ENCODE measurements around the gene HDHD5.

HDHD5 gene

GRCh38 chr22:17158568-17159503 is at the start of gene HDHD5:
Gene HDHD5 (minus strand): TSS chr22:17159277. CDS start chr22:17159251, 26 bp downstream.
- DNase-seq (ENCODE audit: low read depth): peak; percentile 84

- no peak for DNase-seq (ENCODE audit: low read depth)
Observed at GRCh38 chr22:17205432-17205831, 46.4 kb upstream of the HDHD5 start.

- no peak for DNase-seq (ENCODE audit: low read depth)
Observed at GRCh38 chr22:17201285-17201945, 42.3 kb upstream of the HDHD5 start.

- no peak for DNase-seq (ENCODE audit: low read depth)
Observed at GRCh38 chr22:17199003-17199731, 40.1 kb upstream of the HDHD5 start.

- DNase-seq (ENCODE audit: low read depth): no peak
Observed at GRCh38 chr22:17198170-17199002, 39.3 kb upstream of the HDHD5 start.

- DNase-seq (ENCODE audit: low read depth): no peak
Observed at GRCh38 chr22:17194213-17194612, 35.1 kb upstream of the HDHD5 start.

GRCh38 chr22:17192186-17192585 is 33.1 kb upstream of the HDHD5 start:
- DNase-seq (ENCODE audit: low read depth): no peak

- DNase-seq (ENCODE audit: low read depth): no peak
Observed at GRCh38 chr22:17191163-17191784, 32.2 kb upstream of the HDHD5 start.

- no peak for DNase-seq (ENCODE audit: low read depth)
Observed at GRCh38 chr22:17190702-17191101, 31.6 kb upstream of the HDHD5 start.

GRCh38 chr22:17176715-17177114 is 17.6 kb upstream of the HDHD5 start:
- DNase-seq (ENCODE audit: low read depth): no peak

GRCh38 chr22:17172029-17172833 is 13.2 kb upstream of the HDHD5 start:
- no peak for DNase-seq (ENCODE audit: low read depth)

- DNase-seq (ENCODE audit: low read depth): peak; percentile 75
Observed at GRCh38 chr22:17171153-17172028, 12.3 kb upstream of the HDHD5 start.

GRCh38 chr22:17167486-17167885 is 8.4 kb upstream of the HDHD5 start:
- DNase-seq (ENCODE audit: low read depth): no peak

GRCh38 chr22:17164392-17165024 is 5.4 kb upstream of the HDHD5 start:
- no peak for DNase-seq (ENCODE audit: low read depth)

- DNase-seq (ENCODE audit: low read depth): no peak
Observed at GRCh38 chr22:17162731-17163130, 3.7 kb upstream of the HDHD5 start.

- no peak for DNase-seq (ENCODE audit: low read depth)
Observed at GRCh38 chr22:17161991-17162390, 2.9 kb upstream of the HDHD5 start.

GRCh38 chr22:17159504-17159951 is 451 bp upstream of the HDHD5 start:
- peak; percentile 41 for DNase-seq (ENCODE audit: low read depth)

GRCh38 chr22:17158176-17158567 is 905 bp downstream of the HDHD5 start:
- DNase-seq (ENCODE audit: low read depth): no peak

- no peak for DNase-seq (ENCODE audit: low read depth)
Observed at GRCh38 chr22:17157714-17158113, 1.4 kb downstream of the HDHD5 start.

All from activated T-helper 9 cell treated with anti-CD3 and anti-CD28 coated beads, Interleukin-2, amount 50 U/mL, for 16 hours (primary cell).